Activated CD8-positive, alpha-beta T cell treated with anti-CD3 and anti-CD28 coated beads, Interleukin-2, amount 10 ng/mL, durations not matched to agents 7 days and 5 days (primary cell): ENCODE measurements around the gene HIRA. TPM values are rescaled to one million over a fixed set of nuclear protein-coding genes. Genes with fewer than 3 reads are reported as not detected.

Experiments used
- ATAC-seq: fragments of 150-1000 bp; cut with Tn5 transposase; one replicate; pipeline ENCODE4 v1.10.0; 2021; ENCODE audit warnings: moderate library complexity
- CTCF ChIA-PET: fragments of 350-600 bp; sonication (Branson Sonifier 250); formaldehyde crosslinking; loops from one replicate; lab custom pipeline; 2021; ENCODE audit warnings: antibody characterized with exemption; lab: Charles Lee
- POLR2A ChIA-PET: fragments of 350-600 bp; sonication (Branson Sonifier 250); formaldehyde crosslinking; loops from one replicate; lab custom pipeline; 2021; ENCODE audit warnings: antibody characterized with exemption; lab: Charles Lee
- DNase-seq: peaks from one replicate; pipeline ENCODE4 v3.0.0-alpha.2; 2020
- H3K27ac Mint-ChIP-seq: one replicate; pipeline ENCODE4 v1.8.0; 2021; ENCODE audit warnings: mild to moderate bottlenecking, mixed read lengths
- H3K27me3 Mint-ChIP-seq: one replicate; pipeline ENCODE4 v1.8.0; 2021; ENCODE audit warnings: low read depth, mixed read lengths
- H3K36me3 Mint-ChIP-seq: one replicate; pipeline ENCODE4 v1.8.0; 2021; ENCODE audit warnings: low read depth, mixed read lengths
- H3K4me1 Mint-ChIP-seq: one replicate; pipeline ENCODE4 v1.8.0; 2021; ENCODE audit warnings: low read depth, mixed read lengths
- H3K4me3 Mint-ChIP-seq: one replicate; pipeline ENCODE4 v1.8.0; 2021; ENCODE audit warnings: mild to moderate bottlenecking, mixed read lengths
- H3K9me3 Mint-ChIP-seq: one replicate; pipeline ENCODE4 v1.8.0; 2022; ENCODE audit warnings: mixed read lengths; ENCODE audit not compliant: insufficient read depth
- total RNA-seq, 2 experiments: library from RNA; stranded (reverse); gene quantifications; one replicate each; pipeline ENCODE4 v1.2.3, GENCODE V29; 2021

Gene HIRA
- total RNA-seq, 2 experiments from 2014 or later: 47.0 to 48.1 TPM

DNA sequence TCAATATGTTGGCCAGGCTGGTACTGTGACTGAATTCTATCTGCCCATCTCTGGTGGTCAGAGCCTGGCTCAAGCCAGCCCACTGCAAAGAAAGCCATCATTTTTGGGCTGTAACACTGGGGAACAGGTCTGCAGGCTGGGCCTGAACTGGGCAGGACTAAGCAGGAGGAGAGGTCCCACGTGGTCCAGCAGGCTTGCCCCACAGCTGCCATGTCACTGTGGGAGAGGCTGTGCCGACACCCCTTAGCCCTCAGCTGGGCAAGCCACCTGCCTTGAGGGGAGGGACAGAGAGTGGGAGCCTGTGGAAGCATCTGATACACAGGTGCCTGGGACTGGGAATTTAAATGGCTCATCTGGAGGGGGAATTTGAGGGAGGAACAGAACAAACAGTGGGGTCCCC lies 73.3 kb downstream of the HIRA start:
- no peaks in the 10 kb centered on the region for H3K9me3 Mint-ChIP-seq
- no peak overlapping the region for H3K4me3 Mint-ChIP-seq
- H3K4me1 Mint-ChIP-seq: no peaks in the 10 kb centered on the region
- no peaks in the 10 kb centered on the region for H3K27me3 Mint-ChIP-seq
- ATAC-seq (no peak), DNase-seq (no peak)
- CTCF ChIA-PET: no interaction called here
- H3K36me3 Mint-ChIP-seq: peaks cover 49% of the 10 kb centered on the region
- POLR2A ChIA-PET: no interaction called here
- H3K27ac Mint-ChIP-seq: no peak overlapping the region

DNA sequence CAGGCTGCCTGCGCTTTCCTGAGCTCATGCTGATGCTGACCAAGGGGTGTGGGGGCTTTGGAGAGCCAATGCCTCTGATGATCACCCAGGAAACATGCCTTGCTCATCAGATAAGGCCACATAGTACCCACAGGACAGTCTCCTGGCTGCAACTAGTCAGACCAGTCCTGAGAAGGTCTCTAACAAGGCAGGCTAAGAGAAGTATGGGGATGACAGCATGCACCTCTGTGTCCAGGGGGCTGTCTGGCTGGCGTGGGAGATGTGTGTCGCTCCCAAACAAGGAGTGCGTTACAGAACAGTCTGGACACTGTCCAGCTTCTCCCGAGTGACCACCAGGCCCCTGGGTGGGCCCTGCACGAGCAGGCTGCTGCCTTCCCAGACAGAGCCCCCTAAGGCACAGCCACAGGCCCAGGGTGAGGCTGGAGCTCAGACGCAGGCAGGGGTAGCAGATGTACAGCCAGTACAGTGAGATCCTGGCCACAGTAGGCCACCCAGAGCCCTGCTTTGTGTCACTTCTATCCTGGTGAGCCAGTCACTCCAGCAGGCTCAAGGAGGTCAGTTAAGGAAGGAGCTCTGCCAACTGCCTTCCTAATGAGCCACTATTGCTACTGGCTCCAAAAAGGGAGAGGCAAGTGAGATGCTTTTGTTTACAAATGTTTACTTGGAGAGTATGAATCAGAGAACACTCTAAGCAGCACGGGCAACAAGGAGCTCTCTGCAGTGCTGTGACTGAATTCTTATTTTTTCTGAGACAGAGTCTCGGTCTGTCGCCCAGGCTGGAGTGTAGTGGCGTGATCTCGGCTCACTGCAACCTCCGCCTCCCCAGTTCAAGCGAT lies 74.0 kb downstream of the HIRA start:
- no peaks in the 10 kb centered on the region for H3K9me3 Mint-ChIP-seq
- H3K27ac Mint-ChIP-seq: peak overlapping the region; percentile 46
- ChIA-PET CTCF (no interaction called here), POLR2A (no interaction called here)
- ATAC-seq (no peak), DNase-seq (no peak)
- peaks cover 49% of the 10 kb centered on the region for H3K36me3 Mint-ChIP-seq
- no peaks in the 10 kb centered on the region for H3K4me1 Mint-ChIP-seq
- H3K4me3 Mint-ChIP-seq: no peak overlapping the region
- no peaks in the 10 kb centered on the region for H3K27me3 Mint-ChIP-seq

DNA sequence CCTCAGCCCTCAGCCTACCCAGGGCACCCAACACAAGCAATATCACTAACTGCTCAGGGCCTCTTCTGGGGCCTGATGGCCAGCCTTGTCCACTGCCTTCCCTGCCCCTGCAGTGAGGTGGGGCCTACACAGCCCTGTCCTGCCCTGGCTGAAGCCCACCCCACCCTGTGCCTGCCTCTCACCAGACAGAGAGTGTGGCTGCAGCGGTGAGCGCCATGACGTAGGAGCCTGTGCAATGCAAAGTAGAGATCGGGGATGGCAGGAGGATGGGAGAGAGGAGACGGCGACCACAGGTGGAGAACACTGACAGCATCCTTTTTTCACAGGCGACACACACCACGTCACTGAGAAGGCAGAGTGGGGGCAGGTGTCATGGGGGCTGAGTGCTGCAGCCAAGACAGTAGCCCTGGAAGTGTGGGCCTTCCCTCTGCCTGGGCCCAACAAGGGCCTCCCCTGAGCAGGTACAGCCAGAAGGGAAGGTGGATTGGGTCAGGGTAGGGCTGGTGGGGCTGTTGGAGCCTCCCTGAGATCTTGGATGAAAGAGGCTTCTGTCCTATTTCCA lies 74.7 kb downstream of the HIRA start:
- DNase-seq (no peak), ATAC-seq (no peak)
- ChIA-PET CTCF (no interaction called here), POLR2A (no interaction called here)
- Mint-ChIP-seq H3K9me3 (no peaks in the 10 kb centered on the region), H3K4me1 (no peaks in the 10 kb centered on the region), H3K36me3 (peaks cover 51% of the 10 kb centered on the region), H3K4me3 (no peak overlapping the region), H3K27me3 (no peaks in the 10 kb centered on the region), H3K27ac (peak overlapping the region; percentile 46)

DNA sequence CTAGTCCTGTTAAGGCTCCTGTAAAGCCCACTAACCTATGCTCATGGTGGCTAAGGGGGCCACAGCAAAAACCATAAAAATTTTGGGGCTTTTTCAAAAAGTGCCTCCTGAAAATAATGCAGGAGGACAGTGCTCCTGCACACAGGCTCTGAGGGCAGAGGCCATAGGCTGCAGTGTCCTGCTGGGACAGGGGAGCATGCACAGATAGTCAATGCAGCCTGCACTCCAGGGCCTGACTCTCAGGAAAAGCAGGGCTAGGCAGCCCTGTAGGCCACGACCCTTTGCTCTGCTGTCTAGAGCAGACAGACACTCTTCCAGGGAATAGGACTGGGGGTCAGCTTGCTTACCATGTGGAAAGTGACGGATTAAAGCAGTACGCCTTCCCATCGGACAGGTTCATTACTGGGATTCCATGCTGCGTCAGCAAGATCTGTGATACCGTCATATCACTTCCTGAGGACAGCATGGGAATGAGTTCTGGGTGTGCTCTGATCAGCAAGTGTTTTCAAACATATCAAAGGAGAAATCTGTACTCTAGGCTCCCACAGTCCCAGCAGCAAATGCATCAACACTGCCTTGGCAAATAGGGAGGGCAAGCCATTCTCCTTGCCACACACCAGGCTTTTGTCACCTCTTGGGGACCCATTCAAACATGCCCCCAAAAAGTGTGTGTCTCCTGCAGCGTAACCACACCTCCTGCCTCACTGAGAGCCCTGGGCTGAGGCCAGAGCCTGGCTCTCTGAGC lies 75.9 kb downstream of the HIRA start:
- ATAC-seq (no peak), DNase-seq (no peak)
- Mint-ChIP-seq H3K4me1 (no peaks in the 10 kb centered on the region), H3K9me3 (no peaks in the 10 kb centered on the region), H3K36me3 (peaks cover 53% of the 10 kb centered on the region), H3K4me3 (no peak overlapping the region), H3K27ac (no peak overlapping the region), H3K27me3 (no peaks in the 10 kb centered on the region)
- CTCF ChIA-PET: no interaction called here
- POLR2A ChIA-PET: interaction anchor here (0.6 to 0.7 kb wide), 2 partner anchors 39 to 81 kb away, joined by 3 read pairs; no protein-coding TSS in a partner anchor

DNA sequence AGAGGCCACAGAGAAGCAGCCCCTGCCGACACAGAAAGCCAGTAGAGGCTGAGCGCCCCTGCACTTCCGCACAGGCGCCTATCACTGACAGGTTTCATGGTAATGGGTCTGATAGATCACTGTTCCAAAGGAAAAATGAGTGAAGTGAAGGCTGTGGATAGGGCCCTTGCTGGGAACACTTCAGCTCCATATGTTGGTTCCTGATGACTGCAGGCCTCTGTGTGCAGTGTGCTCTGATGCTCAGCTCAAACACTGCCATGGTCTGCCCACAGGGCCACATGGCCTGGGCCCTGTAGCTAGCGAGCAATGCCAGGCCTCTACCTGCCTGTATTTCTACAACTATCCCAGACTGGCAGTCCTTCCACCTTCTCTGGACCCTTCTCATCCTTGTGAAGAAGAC lies 77.3 kb downstream of the HIRA start:
- Mint-ChIP-seq H3K27ac (no peak overlapping the region), H3K4me1 (no peaks in the 10 kb centered on the region), H3K27me3 (no peaks in the 10 kb centered on the region), H3K4me3 (no peak overlapping the region), H3K36me3 (peaks cover 54% of the 10 kb centered on the region), H3K9me3 (no peaks in the 10 kb centered on the region)
- DNase-seq (no peak), ATAC-seq (no peak)
- ChIA-PET POLR2A (interaction anchor here (0.7 kb wide), 2 partner anchors 40 to 41 kb away, joined by 3 read pairs; no protein-coding TSS in a partner anchor), CTCF (interaction anchor here (0.7 kb wide), 1 partner anchor 18 kb away, joined by 3 read pairs; no protein-coding TSS in a partner anchor)

DNA sequence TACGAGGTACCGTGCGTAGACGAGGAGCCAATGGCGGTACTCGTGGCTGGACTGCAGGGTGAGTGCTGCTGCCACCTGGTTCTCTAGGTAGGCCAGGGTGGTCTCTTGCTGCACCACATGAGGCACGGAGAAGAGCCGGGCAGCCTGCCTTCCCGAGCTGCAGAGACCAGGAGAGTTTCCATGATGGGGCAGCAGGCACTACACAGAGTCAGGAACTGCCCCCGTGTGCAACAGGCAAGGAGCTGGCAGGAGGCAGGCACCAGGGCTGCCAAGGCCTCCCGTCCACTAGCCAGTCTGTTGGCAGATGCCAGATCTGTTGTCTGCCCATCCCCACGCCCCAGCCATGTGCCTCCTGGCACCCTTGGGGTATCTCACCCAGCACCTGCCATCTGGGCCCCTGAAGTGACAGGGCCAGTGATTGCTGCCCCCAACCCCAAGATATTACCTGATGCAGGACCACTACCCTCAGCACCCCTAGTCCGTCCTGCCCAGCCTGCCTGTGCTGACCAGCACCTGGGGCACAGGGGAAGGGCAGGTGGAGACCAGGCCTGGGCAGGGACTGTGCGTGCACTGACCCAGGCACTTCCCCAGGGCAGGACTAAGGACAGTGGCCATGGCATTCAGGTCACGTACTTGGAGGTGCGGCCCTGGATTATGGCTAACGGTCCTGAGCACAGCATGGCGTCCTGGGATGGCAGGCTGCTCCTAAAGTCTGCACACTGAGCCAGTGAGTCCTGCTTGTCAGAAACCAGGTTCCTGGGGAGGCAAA lies 78.0 kb downstream of the HIRA start:
- POLR2A ChIA-PET: interaction anchor here (0.7 kb wide), 1 partner anchor 40 kb away, joined by 3 read pairs; no protein-coding TSS in a partner anchor
- Mint-ChIP-seq H3K36me3 (peaks cover 51% of the 10 kb centered on the region), H3K4me3 (no peak overlapping the region), H3K27me3 (no peaks in the 10 kb centered on the region), H3K9me3 (no peaks in the 10 kb centered on the region), H3K4me1 (no peaks in the 10 kb centered on the region), H3K27ac (no peak overlapping the region)
- DNase-seq: no peak
- CTCF ChIA-PET: no interaction called here
- no peak for ATAC-seq

DNA sequence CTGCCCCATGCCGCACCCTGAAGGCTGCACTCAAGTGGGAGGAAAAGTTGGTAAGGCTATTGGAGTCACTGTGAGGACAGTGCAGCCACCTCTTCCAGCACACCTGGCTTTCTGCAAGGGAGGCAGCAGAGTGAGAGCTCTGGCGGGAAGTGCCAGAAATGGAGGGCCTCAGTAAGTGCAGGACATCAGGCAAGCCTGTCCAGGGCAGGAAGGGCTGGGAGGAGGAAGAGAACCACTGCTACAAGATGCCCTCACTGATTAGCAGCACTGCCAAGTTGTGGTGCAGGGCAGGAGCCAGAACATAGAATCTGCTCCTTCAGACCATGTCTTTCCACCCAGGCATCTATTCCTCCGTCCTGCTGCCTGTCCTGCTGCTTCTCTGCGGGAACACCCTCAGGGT lies 78.8 kb downstream of the HIRA start:
- H3K9me3 Mint-ChIP-seq: no peaks in the 10 kb centered on the region
- no peak overlapping the region for H3K27ac Mint-ChIP-seq
- no peaks in the 10 kb centered on the region for H3K4me1 Mint-ChIP-seq
- no peak overlapping the region for H3K4me3 Mint-ChIP-seq
- H3K27me3 Mint-ChIP-seq: no peaks in the 10 kb centered on the region
- ChIA-PET POLR2A (no interaction called here), CTCF (no interaction called here)
- H3K36me3 Mint-ChIP-seq: peaks cover 48% of the 10 kb centered on the region
- ATAC-seq (no peak), DNase-seq (no peak)

DNA sequence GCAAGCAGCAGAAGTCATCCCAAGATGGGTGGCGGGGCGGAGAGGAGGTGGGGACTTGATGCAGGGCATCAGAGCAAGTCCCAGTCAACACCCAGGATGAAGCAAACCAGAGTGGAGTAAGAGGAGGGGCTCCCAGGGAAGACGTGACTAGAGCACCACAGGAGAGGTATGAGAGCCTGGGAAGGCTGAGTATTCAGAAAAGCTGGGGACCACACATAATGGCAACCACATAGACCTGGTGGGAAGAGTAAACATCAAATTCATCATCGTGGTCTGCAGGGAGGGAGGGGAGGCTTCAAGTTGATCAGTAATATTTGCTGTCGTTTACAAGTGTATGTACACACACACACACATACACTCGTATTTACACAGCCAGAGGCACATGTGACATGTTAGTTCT lies 79.3 kb downstream of the HIRA start:
- no peak overlapping the region for H3K4me3 Mint-ChIP-seq
- ChIA-PET POLR2A (no interaction called here), CTCF (no interaction called here)
- H3K36me3 Mint-ChIP-seq: peaks cover 51% of the 10 kb centered on the region
- DNase-seq: no peak
- ATAC-seq: no peak
- no peaks in the 10 kb centered on the region for H3K9me3 Mint-ChIP-seq
- H3K27me3 Mint-ChIP-seq: no peaks in the 10 kb centered on the region
- H3K27ac Mint-ChIP-seq: no peak overlapping the region
- H3K4me1 Mint-ChIP-seq: no peaks in the 10 kb centered on the region

DNA sequence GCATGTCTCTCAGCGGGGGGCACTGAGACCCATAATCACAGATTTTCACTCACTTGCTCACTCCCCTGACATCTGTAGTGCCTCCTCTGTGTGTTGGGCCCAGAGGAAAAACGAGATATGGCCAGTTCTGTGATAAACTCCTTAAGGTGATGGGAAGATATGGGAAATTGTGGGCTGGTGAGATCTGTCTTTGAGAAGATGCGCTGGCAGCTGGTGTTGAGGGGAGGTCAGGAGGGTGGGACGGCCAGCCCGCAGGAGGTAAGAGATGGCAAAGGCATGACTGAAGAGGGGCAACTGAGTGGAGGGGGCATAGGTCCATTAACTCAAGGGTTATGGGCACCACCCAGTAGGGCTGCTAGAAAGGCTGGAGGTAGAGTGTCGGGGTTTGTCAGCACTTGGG lies 79.9 kb downstream of the HIRA start:
- Mint-ChIP-seq H3K27me3 (no peaks in the 10 kb centered on the region), H3K36me3 (peaks cover 51% of the 10 kb centered on the region), H3K4me3 (no peak overlapping the region), H3K4me1 (no peaks in the 10 kb centered on the region), H3K9me3 (no peaks in the 10 kb centered on the region), H3K27ac (no peak overlapping the region)
- DNase-seq: no peak
- ChIA-PET POLR2A (no interaction called here), CTCF (no interaction called here)
- ATAC-seq: no peak

DNA sequence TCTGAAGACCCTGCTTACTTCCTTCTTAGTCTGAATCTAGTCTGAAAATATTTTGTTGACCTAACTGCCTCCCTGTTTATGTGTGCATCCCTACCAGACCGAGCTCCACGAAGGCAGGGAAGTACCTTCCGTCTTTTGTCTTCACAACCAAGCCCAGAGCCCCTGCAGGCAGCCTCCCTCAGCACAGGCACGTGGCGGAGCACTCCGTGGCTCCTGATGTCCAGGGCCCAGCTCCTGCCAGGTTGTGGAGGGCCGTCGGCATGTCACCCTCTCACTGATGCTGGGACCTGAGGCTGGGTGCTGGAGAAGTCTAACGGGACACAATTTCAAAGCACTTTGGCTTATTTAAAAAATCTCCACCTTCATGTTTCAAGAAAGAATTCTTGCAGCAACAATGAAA lies 80.6 kb downstream of the HIRA start:
- Mint-ChIP-seq H3K27me3 (no peaks in the 10 kb centered on the region), H3K27ac (no peak overlapping the region), H3K36me3 (peaks cover 52% of the 10 kb centered on the region), H3K4me3 (no peak overlapping the region), H3K4me1 (no peaks in the 10 kb centered on the region), H3K9me3 (no peaks in the 10 kb centered on the region)
- ATAC-seq (no peak), DNase-seq (no peak)
- CTCF ChIA-PET: no interaction called here
- POLR2A ChIA-PET: no interaction called here

DNA sequence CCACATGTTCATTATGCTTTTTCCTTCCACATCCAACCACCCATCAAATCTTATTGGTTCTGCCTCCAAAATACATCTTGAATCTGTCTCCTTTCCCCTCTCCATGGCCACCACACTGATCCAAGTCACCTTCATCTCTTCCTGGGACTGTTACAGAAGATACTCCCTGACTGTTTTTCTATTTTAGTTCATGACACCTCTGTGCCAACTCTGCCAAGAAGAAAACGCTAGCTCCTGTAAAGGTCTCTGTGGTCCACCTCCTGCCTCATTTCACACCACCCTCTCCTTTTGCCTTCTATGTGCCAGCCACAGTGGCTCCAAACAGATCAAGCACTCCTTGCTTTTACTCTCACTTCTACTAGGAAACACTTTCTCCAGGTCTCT lies 81.1 kb downstream of the HIRA start:
- H3K4me1 Mint-ChIP-seq: no peaks in the 10 kb centered on the region
- H3K9me3 Mint-ChIP-seq: no peaks in the 10 kb centered on the region
- ATAC-seq (no peak), DNase-seq (no peak)
- ChIA-PET POLR2A (no interaction called here), CTCF (no interaction called here)
- no peaks in the 10 kb centered on the region for H3K27me3 Mint-ChIP-seq
- no peak overlapping the region for H3K4me3 Mint-ChIP-seq
- H3K36me3 Mint-ChIP-seq: peaks cover 52% of the 10 kb centered on the region
- H3K27ac Mint-ChIP-seq: no peak overlapping the region
